Aortic smooth muscle cell (primary cell): ENCODE data around the gene CNTNAP4. TPM values are rescaled to one million over a fixed set of nuclear protein-coding genes. Genes with fewer than 3 reads are reported as not detected.

Source experiments
- total RNA-seq: library from RNA; depleted of rRNA; stranded (reverse); fragments of >200 nt; gene quantifications from 2 replicates; pipeline ENCODE4 v1.2.3, GENCODE V29; 2014

Gene CNTNAP4
- 1.3 TPM in 1 of 2 replicates, not detected in the other for total RNA-seq

DNA sequence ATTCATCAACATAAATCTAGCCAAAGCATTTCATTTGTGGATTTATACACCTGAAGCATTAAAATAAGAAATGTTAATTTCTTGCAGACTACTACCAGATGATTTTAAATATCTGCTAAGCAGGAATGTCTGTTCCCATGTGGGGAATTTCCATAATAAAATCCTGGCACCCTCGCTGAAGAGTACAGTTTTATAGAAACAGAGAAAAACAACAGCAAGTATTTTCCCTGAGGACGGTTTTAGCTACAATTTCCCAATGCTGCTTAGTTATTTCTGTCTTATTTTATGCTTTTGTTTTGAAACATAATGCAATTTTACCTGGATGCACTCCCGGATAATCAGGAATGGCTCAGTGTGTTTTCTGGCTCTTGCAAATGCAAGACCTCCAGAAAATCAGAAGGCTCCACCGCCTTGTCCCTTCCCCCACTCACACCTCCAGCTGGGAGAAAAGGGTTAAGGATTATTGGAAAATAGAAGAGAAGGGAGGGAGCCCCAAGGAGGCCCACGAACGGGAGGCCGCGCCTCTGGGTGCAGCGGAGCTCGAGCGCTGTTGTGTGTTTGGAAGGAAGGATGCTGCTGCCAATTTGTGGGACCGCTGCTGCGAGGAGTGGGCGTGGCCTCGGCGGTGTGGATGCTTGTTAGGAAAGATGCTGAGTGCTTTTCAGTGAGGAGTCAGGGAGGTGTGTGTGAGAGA lies at the start of gene CNTNAP4:
Gene CNTNAP4 (plus strand): TSS at position 657 of the 694 bp plus-strand sequence. CDS start 262 bp downstream, outside the sequence.

